Osteocyte (in vitro differentiated cells): ENCODE measurements around the gene HDAC9. TPM values are rescaled to one million over a fixed set of nuclear protein-coding genes. Genes with fewer than 3 reads are reported as not detected.

Experiments
- DNase-seq: peaks from one replicate; pipeline ENCODE4 v3.0.0; 2021; ENCODE audit warnings: mixed read lengths; ENCODE audit not compliant: unreplicated experiment; ENCODE audit errors: extremely low spot score
- H3K27ac Mint-ChIP-seq: one replicate; pipeline ENCODE4 v1.8.0; 2021; ENCODE audit warnings: mild to moderate bottlenecking, mixed read lengths; ENCODE audit not compliant: unreplicated experiment
- H3K27me3 Mint-ChIP-seq: one replicate; pipeline ENCODE4 v1.8.0; 2021; ENCODE audit warnings: mixed read lengths; ENCODE audit not compliant: unreplicated experiment
- H3K36me3 Mint-ChIP-seq: one replicate; pipeline ENCODE4 v1.8.0; 2021; ENCODE audit warnings: mixed read lengths; ENCODE audit not compliant: unreplicated experiment
- H3K4me1 Mint-ChIP-seq: one replicate; pipeline ENCODE4 v1.8.0; 2021; ENCODE audit warnings: mixed read lengths; ENCODE audit not compliant: unreplicated experiment
- H3K4me3 Mint-ChIP-seq: one replicate; pipeline ENCODE4 v1.8.0; 2021; ENCODE audit warnings: mild to moderate bottlenecking, moderate library complexity, mixed read lengths; ENCODE audit not compliant: unreplicated experiment
- H3K9me3 Mint-ChIP-seq: one replicate; pipeline ENCODE4 v1.8.0; 2021; ENCODE audit warnings: mixed read lengths; ENCODE audit not compliant: unreplicated experiment
- total RNA-seq: library from RNA; stranded (reverse); gene quantifications from 2 replicates; pipeline ENCODE4 v1.2.1, GENCODE V29; 2021
- TF ChIP-seq, protein P1 (sequence below): fragments of 200-600 bp; sonication (generic); IDR thresholded peaks from 2 replicates; pipeline ENCODE4 v1.5.0; 2021; ENCODE audit warnings: antibody characterized with exemption, mild to moderate bottlenecking, moderate library complexity

HDAC9 gene
- total RNA-seq, 1 donor from 2014 or later = 0.81 TPM

DNA sequence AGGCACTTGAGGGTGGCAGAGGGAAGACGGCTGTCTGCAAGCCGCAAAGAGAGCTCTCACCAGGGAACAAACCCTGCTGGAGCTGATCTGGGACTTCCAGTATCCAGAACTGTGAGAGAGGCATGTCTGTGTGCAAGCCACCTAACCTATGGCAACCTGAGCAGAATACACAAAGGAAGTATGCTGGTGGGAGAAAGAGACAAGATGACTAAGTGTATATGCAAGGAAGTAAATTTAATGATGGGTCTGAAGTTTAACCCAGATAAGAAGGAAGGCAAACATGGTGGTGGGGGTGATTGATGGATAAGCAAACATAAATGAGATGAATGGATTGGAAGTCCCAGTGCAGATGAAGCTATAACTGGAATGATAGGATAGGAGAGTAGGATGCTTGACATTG is 328.6 kb downstream of the HDAC9 start:
- Mint-ChIP-seq H3K4me1 (peaks cover 9% of the 10 kb centered on the region), H3K27me3 (no peaks in the 10 kb centered on the region)
- DNase-seq = no peak

GRCh38 chr7:18828260-18828993 is 332.9 kb downstream of the HDAC9 start:
- H3K9me3 Mint-ChIP-seq = no peaks in the 10 kb centered on the region
- H3K36me3 Mint-ChIP-seq = no peaks in the 10 kb centered on the region
- no peak for DNase-seq
- TF ChIP-seq, protein P1, sequence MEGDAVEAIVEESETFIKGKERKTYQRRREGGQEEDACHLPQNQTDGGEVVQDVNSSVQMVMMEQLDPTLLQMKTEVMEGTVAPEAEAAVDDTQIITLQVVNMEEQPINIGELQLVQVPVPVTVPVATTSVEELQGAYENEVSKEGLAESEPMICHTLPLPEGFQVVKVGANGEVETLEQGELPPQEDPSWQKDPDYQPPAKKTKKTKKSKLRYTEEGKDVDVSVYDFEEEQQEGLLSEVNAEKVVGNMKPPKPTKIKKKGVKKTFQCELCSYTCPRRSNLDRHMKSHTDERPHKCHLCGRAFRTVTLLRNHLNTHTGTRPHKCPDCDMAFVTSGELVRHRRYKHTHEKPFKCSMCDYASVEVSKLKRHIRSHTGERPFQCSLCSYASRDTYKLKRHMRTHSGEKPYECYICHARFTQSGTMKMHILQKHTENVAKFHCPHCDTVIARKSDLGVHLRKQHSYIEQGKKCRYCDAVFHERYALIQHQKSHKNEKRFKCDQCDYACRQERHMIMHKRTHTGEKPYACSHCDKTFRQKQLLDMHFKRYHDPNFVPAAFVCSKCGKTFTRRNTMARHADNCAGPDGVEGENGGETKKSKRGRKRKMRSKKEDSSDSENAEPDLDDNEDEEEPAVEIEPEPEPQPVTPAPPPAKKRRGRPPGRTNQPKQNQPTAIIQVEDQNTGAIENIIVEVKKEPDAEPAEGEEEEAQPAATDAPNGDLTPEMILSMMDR = no peak
- H3K27me3 Mint-ChIP-seq = no peaks in the 10 kb centered on the region
- H3K4me3 Mint-ChIP-seq = no peak overlapping the region
- no peak overlapping the region for H3K27ac Mint-ChIP-seq
- H3K4me1 Mint-ChIP-seq = peaks cover 25% of the 10 kb centered on the region

More for the DNA sequence above, 328.6 kb downstream of the HDAC9 start:
- Mint-ChIP-seq H3K4me3 (no peak overlapping the region), H3K9me3 (no peaks in the 10 kb centered on the region), H3K36me3 (no peaks in the 10 kb centered on the region), H3K27ac (no peak overlapping the region)
- TF ChIP-seq, protein P1 = no peak

- H3K9me3 Mint-ChIP-seq = no peaks in the 10 kb centered on the region
- DNase-seq = no peak
- H3K4me1 Mint-ChIP-seq = peaks cover 25% of the 10 kb centered on the region
- TF ChIP-seq, protein P1 = no peak
- no peaks in the 10 kb centered on the region for H3K36me3 Mint-ChIP-seq
- H3K4me3 Mint-ChIP-seq = no peak overlapping the region
- peak overlapping the region; percentile 56 for H3K27ac Mint-ChIP-seq
- no peaks in the 10 kb centered on the region for H3K27me3 Mint-ChIP-seq
These were observed 333.7 kb downstream of the HDAC9 start for GRCh38 chr7:18828994-18829857.

DNA sequence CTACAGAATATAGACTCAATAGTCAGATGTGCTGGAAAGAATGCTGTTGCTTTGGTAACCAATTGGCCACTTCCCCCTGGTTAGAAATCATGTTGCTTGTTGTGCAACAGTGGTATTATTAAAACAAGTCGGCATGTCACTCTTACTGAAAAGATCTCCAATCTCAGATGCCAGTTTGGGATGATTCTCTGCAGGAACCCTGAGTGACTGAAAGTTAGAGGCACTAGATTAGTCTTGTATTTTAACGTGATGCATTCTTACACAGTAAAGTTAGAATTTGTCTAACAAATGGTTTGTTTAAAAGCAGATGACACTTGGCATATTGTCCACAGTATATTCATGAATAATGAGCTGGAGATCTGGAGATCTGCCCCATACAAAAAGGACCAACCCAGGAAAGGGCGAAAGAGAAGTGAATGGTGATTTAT is 334.3 kb downstream of the HDAC9 start:
- DNase-seq = no peak
- H3K27ac Mint-ChIP-seq = peak overlapping the region; percentile 56
- TF ChIP-seq, protein P1 = no peak
- no peaks in the 10 kb centered on the region for H3K36me3 Mint-ChIP-seq
- H3K4me1 Mint-ChIP-seq = peaks cover 26% of the 10 kb centered on the region
- H3K27me3 Mint-ChIP-seq = no peaks in the 10 kb centered on the region
- H3K9me3 Mint-ChIP-seq = no peaks in the 10 kb centered on the region
- H3K4me3 Mint-ChIP-seq = no peak overlapping the region

DNA sequence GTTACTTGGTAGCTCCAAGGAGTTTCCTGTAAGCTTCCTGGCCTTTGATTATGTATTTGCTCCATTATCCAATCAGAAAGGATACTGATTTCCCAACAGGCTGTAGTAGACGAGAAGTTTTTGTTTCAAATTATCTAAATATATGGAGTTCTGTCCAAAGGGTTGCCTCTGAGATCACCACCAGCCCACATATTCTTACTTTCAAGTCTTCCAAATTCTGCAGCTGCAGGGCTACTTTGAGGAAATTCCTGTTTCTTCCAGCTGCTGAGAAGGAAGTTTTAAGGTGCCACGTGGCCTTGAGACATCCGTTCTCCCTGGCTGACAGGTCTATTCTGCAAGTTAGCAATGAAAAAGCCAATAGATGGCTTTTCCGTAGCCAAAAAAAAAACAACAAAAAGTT is 335.9 kb downstream of the HDAC9 start:
- Mint-ChIP-seq H3K36me3 (no peaks in the 10 kb centered on the region), H3K9me3 (no peaks in the 10 kb centered on the region), H3K4me1 (peaks cover 38% of the 10 kb centered on the region), H3K27me3 (no peaks in the 10 kb centered on the region), H3K27ac (no peak overlapping the region), H3K4me3 (no peak overlapping the region)
- TF ChIP-seq, protein P1 = no peak
- DNase-seq = no peak
